Medulla oblongata (tissue), 1 donor: Measurements from ENCODE around the gene HDHD3.

Source experiments
- DNase-seq: peaks from one replicate; pipeline ENCODE4 v3.0.0-alpha.2; 2015; ENCODE audit errors: extremely low spot score

The HDHD3 gene

GRCh38 chr9:113363336-113363735, 13.4 kb downstream of the HDHD3 start:
- no peak for DNase-seq

DNA sequence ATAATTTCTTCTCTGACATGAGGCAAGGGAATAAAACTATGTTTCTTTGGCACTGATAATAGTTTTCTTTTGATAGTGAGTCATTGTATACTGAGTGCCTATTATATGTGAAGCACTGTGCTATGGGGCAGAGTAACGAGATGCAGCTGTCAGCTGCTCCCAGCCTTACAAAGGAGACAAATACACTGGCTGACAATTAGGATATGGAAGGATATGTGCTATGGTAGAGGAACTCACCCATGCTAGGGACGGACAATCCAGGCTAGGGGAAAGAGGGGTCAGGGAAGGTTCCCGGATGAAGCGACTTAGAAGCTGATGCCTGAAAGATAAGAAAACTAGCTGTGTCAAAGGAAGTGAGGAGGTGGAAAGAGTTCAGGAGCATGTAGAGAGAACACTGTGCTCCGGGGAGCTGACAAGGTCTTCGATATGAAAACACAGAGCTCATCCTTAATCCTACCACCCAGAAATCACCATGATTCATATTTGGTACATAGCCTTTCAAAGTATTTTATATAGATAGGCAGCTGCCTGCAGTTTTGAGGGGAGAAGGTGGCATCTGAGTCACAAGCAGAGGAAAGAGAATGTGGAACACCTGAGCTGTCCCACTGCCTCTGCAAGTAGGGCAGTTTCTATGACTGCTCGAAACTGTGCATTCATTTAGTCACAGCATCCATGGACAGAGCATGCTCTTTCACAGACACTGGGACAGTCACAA, 15.3 kb downstream of the HDHD3 start:
- DNase-seq: peak; percentile 28

GRCh38 chr9:113360242-113360842, 16.4 kb downstream of the HDHD3 start:
- no peak for DNase-seq

DNA sequence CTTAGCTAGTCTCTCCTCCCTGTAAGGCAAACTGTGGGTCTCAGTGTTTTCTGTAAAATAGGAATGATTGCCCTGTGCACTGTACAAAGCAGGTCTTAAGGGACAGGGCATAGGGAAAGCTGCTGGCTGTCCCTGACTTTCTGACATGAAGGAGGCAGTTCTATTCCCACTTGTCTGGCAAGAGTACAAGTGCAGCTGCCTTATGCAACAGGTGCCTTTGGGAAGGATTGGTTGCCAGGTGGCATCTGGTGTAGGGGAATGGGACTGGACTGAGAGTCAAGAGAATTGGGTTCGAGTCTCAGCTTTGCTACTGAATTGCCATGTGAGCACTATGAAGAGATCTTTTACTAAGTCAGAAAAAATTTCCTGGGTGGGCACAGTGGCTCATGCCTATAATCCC, 17.4 kb downstream of the HDHD3 start:
- DNase-seq: no peak

- DNase-seq: no peak
Observed at GRCh38 chr9:113356686-113357292, 20.0 kb downstream of the HDHD3 start.

GRCh38 chr9:113355040-113355596, 21.7 kb downstream of the HDHD3 start:
- DNase-seq: no peak

DNA sequence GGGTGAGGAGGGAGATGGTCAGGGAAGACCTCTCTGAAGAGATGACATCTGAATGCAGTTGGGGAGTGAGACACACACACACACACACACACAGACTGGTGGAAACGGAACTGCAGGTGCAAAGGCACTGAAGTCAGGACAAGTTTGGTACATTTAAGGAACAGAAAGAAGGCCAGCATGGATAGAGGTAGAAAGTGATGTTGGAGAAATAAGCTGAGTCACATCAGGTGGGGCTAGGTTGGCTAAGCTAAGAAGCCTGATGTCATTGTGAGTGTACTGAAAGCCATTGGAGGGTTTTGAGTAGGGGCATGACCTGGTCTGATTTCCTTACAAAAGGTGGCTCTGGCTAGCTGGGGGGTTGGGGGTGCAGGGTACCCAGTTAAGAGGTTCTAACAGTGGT, 24.4 kb downstream of the HDHD3 start:
- no peak for DNase-seq

DNA sequence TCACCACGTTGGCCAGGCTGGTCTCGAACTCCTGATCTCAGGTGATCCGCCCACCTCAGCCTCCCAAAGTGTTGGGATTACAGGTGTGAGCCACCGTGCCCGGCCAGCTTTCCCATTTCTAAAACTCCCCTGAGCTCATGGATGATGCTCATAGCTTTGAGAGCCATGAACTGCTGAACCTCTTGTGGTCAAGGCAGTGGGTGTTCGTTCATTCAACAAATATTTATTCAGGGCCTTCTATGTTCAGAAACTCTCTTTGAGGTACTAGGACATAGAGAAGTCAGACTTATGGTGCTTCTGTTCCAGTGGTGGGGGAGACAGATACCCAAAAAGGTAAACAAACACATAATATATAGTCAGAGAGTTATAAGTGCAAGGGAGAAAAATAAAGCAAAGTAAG, 24.8 kb downstream of the HDHD3 start:
- no peak for DNase-seq

DNA sequence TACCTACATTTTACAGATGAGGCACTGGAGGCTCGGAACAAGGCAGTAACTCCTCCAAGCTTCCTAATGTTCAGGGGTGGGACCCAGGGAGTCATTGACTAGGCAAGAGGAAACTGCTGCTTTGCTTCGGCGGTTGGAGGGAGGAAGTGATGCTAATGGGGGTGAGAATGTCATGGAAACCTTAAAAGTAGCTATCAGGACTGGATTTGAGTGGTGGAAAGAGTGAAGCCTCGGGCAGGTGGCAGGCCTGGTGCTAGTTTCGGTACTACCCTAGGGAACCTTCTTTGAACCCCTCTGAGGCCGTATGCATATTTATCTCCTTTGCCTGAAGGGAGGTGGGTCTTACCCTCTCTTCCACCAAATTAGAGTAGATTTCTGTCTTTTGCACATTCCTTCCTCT, 25.8 kb downstream of the HDHD3 start:
- DNase-seq: no peak

GRCh38 chr9:113350107-113350661, 26.6 kb downstream of the HDHD3 start:
- DNase-seq: no peak

DNA sequence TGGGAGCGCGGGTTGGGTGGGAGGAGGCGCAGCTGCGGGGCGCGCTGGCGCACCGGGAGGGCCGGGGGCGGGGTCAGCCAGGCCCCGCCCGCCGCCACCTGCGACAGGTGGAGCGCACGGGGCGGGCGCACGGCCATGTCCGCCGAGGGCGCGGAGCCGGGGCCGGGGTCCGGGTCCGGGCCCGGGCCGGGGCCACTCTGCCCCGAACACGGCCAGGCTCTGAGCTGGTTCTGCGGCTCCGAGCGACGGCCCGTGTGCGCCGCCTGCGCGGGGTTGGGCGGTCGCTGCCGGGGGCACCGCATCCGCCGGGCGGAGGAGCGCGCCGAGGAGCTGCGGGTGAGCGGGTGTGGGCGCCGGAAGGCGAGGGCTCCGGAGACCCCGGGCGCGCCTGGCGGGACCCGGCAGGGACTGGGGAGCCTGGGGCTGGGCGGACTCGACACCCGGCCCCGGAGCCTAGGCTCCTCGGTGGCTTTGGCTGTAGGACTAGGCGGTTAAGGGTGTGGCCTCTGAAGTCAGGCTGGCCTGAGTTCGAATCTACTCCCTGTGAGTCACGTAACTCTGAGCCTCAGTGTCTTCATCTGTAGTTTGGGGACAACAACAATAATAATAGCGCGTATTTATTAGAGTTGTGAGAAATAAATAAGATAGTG, 27.2 kb downstream of the HDHD3 start, which contains the start of gene BSPRY:
TSS of gene BSPRY (plus strand) at position 97 of the 650 bp plus-strand sequence. CDS start at position 136, 39 bp downstream.
- no peak for DNase-seq

- no peak for DNase-seq
Observed at GRCh38 chr9:113349066-113349444, 27.7 kb downstream of the HDHD3 start.

GRCh38 chr9:113348437-113348836, 28.3 kb downstream of the HDHD3 start:
- no peak for DNase-seq

GRCh38 chr9:113345671-113346070, 31.1 kb downstream of the HDHD3 start:
- no peak for DNase-seq

DNA sequence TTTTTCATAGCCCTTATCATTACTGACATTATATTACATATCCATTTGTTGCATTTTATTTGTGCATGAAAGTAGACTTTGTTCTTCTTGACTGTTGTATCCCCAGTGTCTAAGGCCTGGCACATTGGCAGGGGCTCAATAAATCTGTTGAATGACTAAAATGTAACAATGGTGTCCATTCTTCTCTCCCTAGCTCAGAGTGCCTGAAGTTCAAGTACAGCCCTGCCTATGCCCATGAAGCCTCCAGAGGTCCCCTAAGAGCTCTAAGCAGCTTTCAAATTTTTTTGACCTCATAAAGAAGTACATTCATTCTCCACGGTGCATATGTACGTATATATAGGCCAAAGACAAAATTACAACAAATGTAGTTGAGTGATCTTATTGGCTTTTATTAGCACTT, 31.6 kb downstream of the HDHD3 start:
- peak; percentile 70 for DNase-seq

DNA sequence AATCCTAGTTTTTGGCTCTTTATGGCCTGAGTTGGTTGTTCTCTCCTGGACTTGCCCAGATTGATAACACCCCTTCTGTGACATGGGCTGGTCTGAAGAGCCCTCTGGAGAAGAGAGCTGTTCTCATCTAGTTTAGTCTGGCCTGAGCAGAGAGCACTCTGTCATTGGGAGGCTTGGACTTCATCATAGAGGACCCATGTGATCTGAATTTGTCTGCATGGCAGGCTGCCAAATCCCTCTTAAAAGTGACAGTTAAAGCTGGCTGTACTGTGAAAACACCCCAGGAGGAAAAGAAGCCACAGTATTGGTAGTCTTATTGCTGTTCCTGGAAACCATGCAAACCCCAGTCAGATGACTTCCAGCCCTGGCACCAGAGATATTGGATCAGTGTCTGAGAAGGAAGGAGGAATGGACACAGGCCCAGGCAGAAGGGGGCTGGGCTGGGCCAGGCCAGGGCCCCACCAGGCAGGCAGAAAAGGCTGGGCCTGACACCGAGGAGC, 33.0 kb downstream of the HDHD3 start:
- DNase-seq: peak; percentile 97

GRCh38 chr9:113341712-113342410, 34.9 kb downstream of the HDHD3 start:
- DNase-seq: no peak

GRCh38 chr9:113340011-113340699, 36.6 kb downstream of the HDHD3 start, which contains the start of gene WDR31:
WDR31 (minus strand) TSS chr9:113340275; CDS start chr9:113332022, 8,253 bp downstream.
- peak; percentile 88 for DNase-seq

- DNase-seq: no peak
Observed at GRCh38 chr9:113337714-113338113, 39.1 kb downstream of the HDHD3 start.

- DNase-seq: no peak
Observed at GRCh38 chr9:113331780-113332179, 45.0 kb downstream of the HDHD3 start.
